ENCODE data around the gene BUB1B.

DNA sequence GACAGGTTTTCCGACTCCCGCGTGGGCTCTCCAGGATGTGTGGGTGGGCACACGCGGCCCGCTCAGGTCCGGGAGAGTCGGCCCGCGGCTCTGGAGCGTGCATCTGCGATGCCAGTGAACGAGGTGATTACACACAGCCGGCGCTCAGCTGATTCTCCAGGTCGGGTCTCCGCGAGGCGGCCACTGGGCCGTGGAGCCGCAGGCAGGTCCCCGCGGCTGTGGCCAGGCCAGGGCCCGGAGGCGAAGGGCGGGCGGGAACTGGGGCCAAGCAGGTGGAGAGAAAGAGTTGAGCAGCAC, 91.2 kb downstream of the BUB1B start:
- TF ChIP-seq, protein P1, sequence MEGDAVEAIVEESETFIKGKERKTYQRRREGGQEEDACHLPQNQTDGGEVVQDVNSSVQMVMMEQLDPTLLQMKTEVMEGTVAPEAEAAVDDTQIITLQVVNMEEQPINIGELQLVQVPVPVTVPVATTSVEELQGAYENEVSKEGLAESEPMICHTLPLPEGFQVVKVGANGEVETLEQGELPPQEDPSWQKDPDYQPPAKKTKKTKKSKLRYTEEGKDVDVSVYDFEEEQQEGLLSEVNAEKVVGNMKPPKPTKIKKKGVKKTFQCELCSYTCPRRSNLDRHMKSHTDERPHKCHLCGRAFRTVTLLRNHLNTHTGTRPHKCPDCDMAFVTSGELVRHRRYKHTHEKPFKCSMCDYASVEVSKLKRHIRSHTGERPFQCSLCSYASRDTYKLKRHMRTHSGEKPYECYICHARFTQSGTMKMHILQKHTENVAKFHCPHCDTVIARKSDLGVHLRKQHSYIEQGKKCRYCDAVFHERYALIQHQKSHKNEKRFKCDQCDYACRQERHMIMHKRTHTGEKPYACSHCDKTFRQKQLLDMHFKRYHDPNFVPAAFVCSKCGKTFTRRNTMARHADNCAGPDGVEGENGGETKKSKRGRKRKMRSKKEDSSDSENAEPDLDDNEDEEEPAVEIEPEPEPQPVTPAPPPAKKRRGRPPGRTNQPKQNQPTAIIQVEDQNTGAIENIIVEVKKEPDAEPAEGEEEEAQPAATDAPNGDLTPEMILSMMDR (IDR thresholded peaks at IDR 0.05; ENCODE audit: insufficient read depth, low read length) = no peak
- TF ChIP-seq, protein P2, sequence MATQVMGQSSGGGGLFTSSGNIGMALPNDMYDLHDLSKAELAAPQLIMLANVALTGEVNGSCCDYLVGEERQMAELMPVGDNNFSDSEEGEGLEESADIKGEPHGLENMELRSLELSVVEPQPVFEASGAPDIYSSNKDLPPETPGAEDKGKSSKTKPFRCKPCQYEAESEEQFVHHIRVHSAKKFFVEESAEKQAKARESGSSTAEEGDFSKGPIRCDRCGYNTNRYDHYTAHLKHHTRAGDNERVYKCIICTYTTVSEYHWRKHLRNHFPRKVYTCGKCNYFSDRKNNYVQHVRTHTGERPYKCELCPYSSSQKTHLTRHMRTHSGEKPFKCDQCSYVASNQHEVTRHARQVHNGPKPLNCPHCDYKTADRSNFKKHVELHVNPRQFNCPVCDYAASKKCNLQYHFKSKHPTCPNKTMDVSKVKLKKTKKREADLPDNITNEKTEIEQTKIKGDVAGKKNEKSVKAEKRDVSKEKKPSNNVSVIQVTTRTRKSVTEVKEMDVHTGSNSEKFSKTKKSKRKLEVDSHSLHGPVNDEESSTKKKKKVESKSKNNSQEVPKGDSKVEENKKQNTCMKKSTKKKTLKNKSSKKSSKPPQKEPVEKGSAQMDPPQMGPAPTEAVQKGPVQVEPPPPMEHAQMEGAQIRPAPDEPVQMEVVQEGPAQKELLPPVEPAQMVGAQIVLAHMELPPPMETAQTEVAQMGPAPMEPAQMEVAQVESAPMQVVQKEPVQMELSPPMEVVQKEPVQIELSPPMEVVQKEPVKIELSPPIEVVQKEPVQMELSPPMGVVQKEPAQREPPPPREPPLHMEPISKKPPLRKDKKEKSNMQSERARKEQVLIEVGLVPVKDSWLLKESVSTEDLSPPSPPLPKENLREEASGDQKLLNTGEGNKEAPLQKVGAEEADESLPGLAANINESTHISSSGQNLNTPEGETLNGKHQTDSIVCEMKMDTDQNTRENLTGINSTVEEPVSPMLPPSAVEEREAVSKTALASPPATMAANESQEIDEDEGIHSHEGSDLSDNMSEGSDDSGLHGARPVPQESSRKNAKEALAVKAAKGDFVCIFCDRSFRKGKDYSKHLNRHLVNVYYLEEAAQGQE (IDR thresholded peaks at IDR 0.05; ENCODE audit: insufficient replicate concordance, low read depth) = no peak
- no peak for TF ChIP-seq POLR2AphosphoS5 (IDR thresholded peaks at IDR 0.05; ENCODE audit: low read depth)
- TF ChIP-seq GABPA (IDR thresholded peaks at IDR 0.05; ENCODE audit: low read depth) = no peak
